ENCODE measurements around the gene PKNOX2.
"Not testable (repeated sequence)": the region's sequence is repeated elsewhere in the genome, so short reads cannot be mapped to it uniquely, and the experiment has no call there.

PKNOX2 gene

GRCh38 chr11:125202362-125202880 is 37.9 kb downstream of the PKNOX2 start:
- H3K4me1 Mint-ChIP-seq, result no peaks in the 10 kb centered on the region
- peaks cover 54% of the 10 kb centered on the region for H3K27me3 Mint-ChIP-seq
- no peaks in the 10 kb centered on the region for H3K9me3 Mint-ChIP-seq
- DNase-seq (ENCODE audit: low spot score in 2 of 2) (no peak), ATAC-seq (replicated peaks; ENCODE audit: extremely low read depth, poor library complexity, severe bottlenecking) (no peak)
- peaks cover 2% of the 10 kb centered on the region for H3K36me3 Mint-ChIP-seq (ENCODE audit: insufficient read depth)
- H3K4me3 Mint-ChIP-seq, result no peak overlapping the region
- H3K27ac Mint-ChIP-seq (ENCODE audit: low read depth), result no peak overlapping the region

GRCh38 chr11:125202977-125203376 is 38.4 kb downstream of the PKNOX2 start:
- DNase-seq (ENCODE audit: low spot score in 2 of 2) (no peak), ATAC-seq (replicated peaks; ENCODE audit: extremely low read depth, poor library complexity, severe bottlenecking) (no peak)
- no peaks in the 10 kb centered on the region for H3K4me1 Mint-ChIP-seq
- H3K36me3 Mint-ChIP-seq (ENCODE audit: insufficient read depth), result peaks cover 2% of the 10 kb centered on the region
- no peak overlapping the region for H3K27ac Mint-ChIP-seq (ENCODE audit: low read depth)
- H3K4me3 Mint-ChIP-seq, result no peak overlapping the region
- peaks cover 49% of the 10 kb centered on the region for H3K27me3 Mint-ChIP-seq
- H3K9me3 Mint-ChIP-seq, result no peaks in the 10 kb centered on the region

- H3K27me3 Mint-ChIP-seq, result peaks cover 26% of the 10 kb centered on the region
- peaks cover 2% of the 10 kb centered on the region for H3K36me3 Mint-ChIP-seq (ENCODE audit: insufficient read depth)
- no peak overlapping the region for H3K4me3 Mint-ChIP-seq
- DNase-seq (ENCODE audit: low spot score in 2 of 2), result no peak
- H3K27ac Mint-ChIP-seq (ENCODE audit: low read depth), result no peak overlapping the region
- no peaks in the 10 kb centered on the region for H3K4me1 Mint-ChIP-seq
- no peaks in the 10 kb centered on the region for H3K9me3 Mint-ChIP-seq
- ATAC-seq (replicated peaks; ENCODE audit: extremely low read depth, poor library complexity, severe bottlenecking), result no peak
Measured at GRCh38 chr11:125207866-125208425, 43.4 kb downstream of the PKNOX2 start.

DNA sequence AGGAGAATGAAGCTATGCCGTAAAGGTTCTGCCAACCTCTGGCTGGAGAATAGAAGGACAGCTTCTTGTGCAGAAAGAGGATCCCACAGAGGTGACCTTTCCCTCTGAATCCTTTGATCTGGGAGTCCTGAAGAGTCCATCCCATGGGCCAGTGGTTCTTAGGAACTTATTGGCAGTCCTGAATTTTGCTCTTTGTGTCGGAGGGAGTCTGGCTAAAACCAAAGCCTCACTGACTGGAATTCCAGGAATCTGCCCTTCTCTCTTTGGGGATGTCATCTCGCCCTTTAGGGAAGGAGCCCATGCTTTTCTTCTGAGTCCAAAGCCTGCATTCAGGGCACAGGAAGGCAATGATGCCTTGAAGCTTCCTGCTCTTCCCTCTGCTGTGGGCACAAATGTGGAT is 45.5 kb downstream of the PKNOX2 start:
- H3K4me3 Mint-ChIP-seq, result no peak overlapping the region
- H3K9me3 Mint-ChIP-seq, result no peaks in the 10 kb centered on the region
- H3K36me3 Mint-ChIP-seq (ENCODE audit: insufficient read depth), result peaks cover 2% of the 10 kb centered on the region
- no peaks in the 10 kb centered on the region for H3K4me1 Mint-ChIP-seq
- no peak overlapping the region for H3K27ac Mint-ChIP-seq (ENCODE audit: low read depth)
- H3K27me3 Mint-ChIP-seq, result peaks cover 37% of the 10 kb centered on the region
- DNase-seq (ENCODE audit: low spot score in 2 of 2) (no peak), ATAC-seq (replicated peaks; ENCODE audit: extremely low read depth, poor library complexity, severe bottlenecking) (no peak)

GRCh38 chr11:125211191-125211947 is 46.8 kb downstream of the PKNOX2 start:
- DNase-seq (ENCODE audit: low spot score in 2 of 2) (no peak), ATAC-seq (replicated peaks; ENCODE audit: extremely low read depth, poor library complexity, severe bottlenecking) (no peak)
- peaks cover 38% of the 10 kb centered on the region for H3K27me3 Mint-ChIP-seq
- H3K9me3 Mint-ChIP-seq, result no peaks in the 10 kb centered on the region
- H3K4me3 Mint-ChIP-seq, result no peak overlapping the region
- H3K36me3 Mint-ChIP-seq (ENCODE audit: insufficient read depth), result no peaks in the 10 kb centered on the region
- H3K4me1 Mint-ChIP-seq, result no peaks in the 10 kb centered on the region
- H3K27ac Mint-ChIP-seq (ENCODE audit: low read depth), result no peak overlapping the region

- DNase-seq (ENCODE audit: low spot score in 2 of 2) (no peak), ATAC-seq (replicated peaks; ENCODE audit: extremely low read depth, poor library complexity, severe bottlenecking) (no peak)
- Mint-ChIP-seq H3K27ac (ENCODE audit: low read depth) (no peak overlapping the region), H3K9me3 (no peaks in the 10 kb centered on the region), H3K4me1 (no peaks in the 10 kb centered on the region), H3K4me3 (no peak overlapping the region), H3K36me3 (ENCODE audit: insufficient read depth) (no peaks in the 10 kb centered on the region), H3K27me3 (peaks cover 41% of the 10 kb centered on the region)
Measured at GRCh38 chr11:125211948-125212340, 47.4 kb downstream of the PKNOX2 start.

GRCh38 chr11:125214601-125215565 is 50.3 kb downstream of the PKNOX2 start:
- Mint-ChIP-seq H3K27me3 (peaks cover 64% of the 10 kb centered on the region), H3K4me3 (no peak overlapping the region), H3K27ac (ENCODE audit: low read depth) (no peak overlapping the region), H3K4me1 (no peaks in the 10 kb centered on the region), H3K9me3 (no peaks in the 10 kb centered on the region), H3K36me3 (ENCODE audit: insufficient read depth) (no peaks in the 10 kb centered on the region)
- DNase-seq (ENCODE audit: low spot score in 2 of 2) (no peak), ATAC-seq (replicated peaks; ENCODE audit: extremely low read depth, poor library complexity, severe bottlenecking) (no peak)

- Mint-ChIP-seq H3K36me3 (ENCODE audit: insufficient read depth) (no peaks in the 10 kb centered on the region), H3K27ac (ENCODE audit: low read depth) (no peak overlapping the region), H3K4me3 (no peak overlapping the region), H3K27me3 (peaks cover 72% of the 10 kb centered on the region), H3K4me1 (no peaks in the 10 kb centered on the region), H3K9me3 (no peaks in the 10 kb centered on the region)
- ATAC-seq (replicated peaks; ENCODE audit: extremely low read depth, poor library complexity, severe bottlenecking), result no peak
- DNase-seq (ENCODE audit: low spot score in 2 of 2), result no peak
Measured at GRCh38 chr11:125215976-125216375, 51.4 kb downstream of the PKNOX2 start.

- ATAC-seq (replicated peaks; ENCODE audit: extremely low read depth, poor library complexity, severe bottlenecking) (no peak), DNase-seq (ENCODE audit: low spot score in 2 of 2) (no peak)
- Mint-ChIP-seq H3K36me3 (ENCODE audit: insufficient read depth) (no peaks in the 10 kb centered on the region), H3K4me3 (no peak overlapping the region), H3K4me1 (no peaks in the 10 kb centered on the region), H3K27me3 (peaks cover 53% of the 10 kb centered on the region), H3K27ac (ENCODE audit: low read depth) (no peak overlapping the region), H3K9me3 (no peaks in the 10 kb centered on the region)
Measured at GRCh38 chr11:125218336-125218735, 53.8 kb downstream of the PKNOX2 start.

GRCh38 chr11:125221461-125221860 is 56.9 kb downstream of the PKNOX2 start:
- ATAC-seq (replicated peaks; ENCODE audit: extremely low read depth, poor library complexity, severe bottlenecking), result no peak
- DNase-seq (ENCODE audit: low spot score in 2 of 2), result no peak
- Mint-ChIP-seq H3K4me1 (no peaks in the 10 kb centered on the region), H3K27ac (ENCODE audit: low read depth) (no peak overlapping the region), H3K36me3 (ENCODE audit: insufficient read depth) (no peaks in the 10 kb centered on the region), H3K9me3 (no peaks in the 10 kb centered on the region), H3K27me3 (peaks cover 39% of the 10 kb centered on the region), H3K4me3 (no peak overlapping the region)

DNA sequence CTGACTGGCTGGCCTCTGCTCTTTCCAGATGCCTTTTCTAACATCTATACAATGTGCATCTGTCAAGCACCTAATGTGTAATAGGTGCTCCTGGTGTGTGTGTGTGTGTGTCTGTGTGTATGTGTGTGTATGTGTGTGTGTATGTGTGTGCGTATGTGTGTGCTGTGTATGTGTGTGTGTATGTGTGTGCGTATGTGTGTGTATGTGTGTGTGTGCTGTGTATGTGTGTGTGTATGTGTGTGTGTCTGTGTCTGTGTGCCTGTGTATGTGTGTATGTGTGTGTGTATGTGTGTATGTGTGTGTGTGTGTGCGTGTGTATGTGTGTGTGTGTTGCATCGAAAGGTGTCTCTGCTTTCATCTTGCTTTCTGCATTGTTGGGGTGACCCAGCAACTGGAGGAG is 57.9 kb downstream of the PKNOX2 start:
- Mint-ChIP-seq H3K27ac (ENCODE audit: low read depth) (no peak overlapping the region), H3K4me1 (no peaks in the 10 kb centered on the region), H3K27me3 (peaks cover 40% of the 10 kb centered on the region), H3K9me3 (no peaks in the 10 kb centered on the region), H3K4me3 (no peak overlapping the region), H3K36me3 (ENCODE audit: insufficient read depth) (no peaks in the 10 kb centered on the region)
- no peak for ATAC-seq (replicated peaks; ENCODE audit: extremely low read depth, poor library complexity, severe bottlenecking)
- no peak for DNase-seq (ENCODE audit: low spot score in 2 of 2)

DNA sequence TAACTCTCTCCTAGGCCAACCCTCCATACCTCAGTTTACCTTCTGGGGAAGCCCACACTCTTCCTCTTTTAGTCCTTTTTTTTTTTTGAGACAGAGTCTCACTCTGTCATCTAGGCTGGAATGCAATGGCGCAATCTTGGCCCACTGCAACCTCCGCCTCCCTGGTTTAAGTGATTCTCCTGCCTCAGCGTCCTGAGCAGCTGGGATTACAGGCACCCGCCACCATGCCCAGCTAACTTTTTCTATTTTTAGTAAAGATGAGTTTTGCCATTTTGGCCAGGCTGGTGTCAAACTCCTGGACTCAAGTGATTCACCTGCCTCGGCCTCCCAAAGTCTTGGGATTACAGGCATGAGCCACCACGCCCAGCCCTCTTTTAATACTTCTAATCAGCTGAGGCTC is 58.6 kb downstream of the PKNOX2 start:
- not testable (repeated sequence) for H3K36me3 Mint-ChIP-seq (ENCODE audit: insufficient read depth); H3K4me3 Mint-ChIP-seq; H3K27ac Mint-ChIP-seq (ENCODE audit: low read depth); H3K4me1 Mint-ChIP-seq; DNase-seq (ENCODE audit: low spot score in 2 of 2); ATAC-seq (replicated peaks; ENCODE audit: extremely low read depth, poor library complexity, severe bottlenecking); H3K9me3 Mint-ChIP-seq
- H3K27me3 Mint-ChIP-seq, result peaks cover 40% of the 10 kb centered on the region
